ENCODE measurements around the gene LMF2.

DNA sequence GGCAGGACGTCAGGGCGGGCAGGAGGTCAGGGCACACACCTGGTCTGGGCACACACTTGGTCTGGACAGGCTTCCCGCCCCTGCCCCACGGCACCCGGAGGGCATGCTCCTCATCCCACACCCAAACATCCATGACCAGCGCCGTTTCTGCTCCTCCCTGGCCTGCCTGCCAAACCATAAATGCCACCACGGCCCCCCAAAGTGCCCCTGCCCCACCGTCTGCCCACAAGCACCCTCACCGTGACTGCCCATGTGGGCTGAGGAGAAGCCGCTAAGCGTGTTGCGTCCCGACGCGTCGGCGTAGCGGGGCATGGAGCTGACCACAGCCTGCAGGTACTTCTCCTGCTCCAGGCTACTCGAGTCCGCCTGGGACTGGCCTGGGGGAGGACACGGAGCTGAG, 48.5 kb downstream of the LMF2 start:
- no peak for TF ChIP-seq POLR2A (IDR thresholded peaks at IDR 0.05)
- TF ChIP-seq, protein P1, sequence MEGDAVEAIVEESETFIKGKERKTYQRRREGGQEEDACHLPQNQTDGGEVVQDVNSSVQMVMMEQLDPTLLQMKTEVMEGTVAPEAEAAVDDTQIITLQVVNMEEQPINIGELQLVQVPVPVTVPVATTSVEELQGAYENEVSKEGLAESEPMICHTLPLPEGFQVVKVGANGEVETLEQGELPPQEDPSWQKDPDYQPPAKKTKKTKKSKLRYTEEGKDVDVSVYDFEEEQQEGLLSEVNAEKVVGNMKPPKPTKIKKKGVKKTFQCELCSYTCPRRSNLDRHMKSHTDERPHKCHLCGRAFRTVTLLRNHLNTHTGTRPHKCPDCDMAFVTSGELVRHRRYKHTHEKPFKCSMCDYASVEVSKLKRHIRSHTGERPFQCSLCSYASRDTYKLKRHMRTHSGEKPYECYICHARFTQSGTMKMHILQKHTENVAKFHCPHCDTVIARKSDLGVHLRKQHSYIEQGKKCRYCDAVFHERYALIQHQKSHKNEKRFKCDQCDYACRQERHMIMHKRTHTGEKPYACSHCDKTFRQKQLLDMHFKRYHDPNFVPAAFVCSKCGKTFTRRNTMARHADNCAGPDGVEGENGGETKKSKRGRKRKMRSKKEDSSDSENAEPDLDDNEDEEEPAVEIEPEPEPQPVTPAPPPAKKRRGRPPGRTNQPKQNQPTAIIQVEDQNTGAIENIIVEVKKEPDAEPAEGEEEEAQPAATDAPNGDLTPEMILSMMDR (IDR thresholded peaks at IDR 0.05) = no peak

Measured in body of pancreas (tissue), 4 donors.